K562 (cell line): ENCODE measurements around the gene GLT8D2. TPM values are rescaled to one million over a fixed set of nuclear protein-coding genes. Genes with fewer than 3 reads are reported as not detected.
A peak's percentile ranks its signal among the peaks of the same experiment; 100 is the strongest.

Source experiments
- ADNP ChIP-seq: fragments of 200-800 bp; sonication (Bioruptor generic); IDR thresholded peaks from 2 replicates; pipeline ENCODE4 v1.6.1; 2016; ENCODE audit warnings: missing genetic modification characterization, missing compliant biosample characterization
- AFF1 ChIP-seq, 2 experiments: fragments of 450-650 bp; IDR thresholded peaks; 2 replicates each; pipeline ENCODE4 v1.6.1; 2018; ENCODE audit warnings: mild to moderate bottlenecking in 2 of 2, low read depth in 1 of 2; ENCODE audit not compliant: partially characterized antibody in 2 of 2
- CCNT2 ChIP-seq: IDR thresholded peaks from 2 replicates; pipeline ENCODE4 v1.6.1; 2011; ENCODE audit warnings: borderline replicate concordance, low read depth, mild to moderate bottlenecking, moderate library complexity, mixed read lengths, low read length; ENCODE audit not compliant: insufficient read length; ENCODE audit errors: extremely low read depth
- EP400 ChIP-seq: fragments of 450-650 bp; IDR thresholded peaks from 2 replicates; pipeline ENCODE4 v1.6.1; 2017; ENCODE audit warnings: antibody characterized with exemption, mild to moderate bottlenecking, moderate library complexity
- GABPA ChIP-seq: fragments of 200-800 bp; sonication (Bioruptor generic); conservative IDR thresholded peaks from 2 replicates; pipeline ENCODE4 v1.6.1; 2016; ENCODE audit warnings: low read depth, missing genetic modification characterization, missing compliant biosample characterization
- HDAC1 ChIP-seq, 2 experiments: fragments of 450-650 bp; IDR thresholded peaks; 2 replicates each; pipeline ENCODE4 v1.6.1; 2016 to 2017; ENCODE audit warnings: inconsistent platforms in 1 of 2, mild to moderate bottlenecking in 1 of 2, moderate library complexity in 1 of 2
- RAD51 ChIP-seq: fragments of 450-650 bp; IDR thresholded peaks from 2 replicates; pipeline ENCODE4 v1.7.1; 2016; ENCODE audit warnings: low read depth, mild to moderate bottlenecking, borderline replicate concordance
- RB1 ChIP-seq: fragments of 450-650 bp; IDR thresholded peaks from 2 replicates; pipeline ENCODE4 v1.6.1; 2017; ENCODE audit warnings: low read depth, mild to moderate bottlenecking
- SUPT5H ChIP-seq: fragments of 450-650 bp; IDR thresholded peaks from 2 replicates; pipeline ENCODE4 v1.6.1; 2016
- TARDBP ChIP-seq: fragments of 450-650 bp; IDR thresholded peaks from 2 replicates; pipeline ENCODE4 v1.6.1; 2016
- TFAM ChIP-seq: fragments of 250-450 bp; sonication (Bioruptor Pico); conservative IDR thresholded peaks from 2 replicates; pipeline ENCODE4 v1.5.0; 2021; ENCODE audit warnings: mild to moderate bottlenecking, moderate library complexity
- ZNF143 ChIP-seq: sonication (generic); formaldehyde crosslinking; IDR thresholded peaks from 2 replicates; pipeline ENCODE4 v1.9.0; 2022; ENCODE audit warnings: mild to moderate bottlenecking, missing genetic modification reagents
- ZNF224 ChIP-seq: sonication (generic); formaldehyde crosslinking; IDR thresholded peaks from 2 replicates; pipeline ENCODE4 v1.8.0; 2022; ENCODE audit warnings: mild to moderate bottlenecking, missing genetic modification reagents
- ZNF75A ChIP-seq: fragments of 450-650 bp; formaldehyde crosslinking; IDR thresholded peaks from 2 replicates; pipeline ENCODE4 v1.4.0; 2020; ENCODE audit warnings: mild to moderate bottlenecking
- polyA plus RNA-seq, 8 experiments: library from polyadenylated mRNA; depleted of rRNA in 4 of 8; stranded (reverse) in 5 of 8; unstranded in 3 of 8; fragments of >200 nt; fragmentation: Nextera tagmentation in 2 of 8; fragmentation: Illumina TruSeq in 1 of 8; extraction: Ambion mirVana in 2 of 8; extraction: Trizol in 1 of 8; gene quantifications; 2 replicates each; pipeline versions ENCODE4 v1.2.1 to v1.2.3, GENCODE V29; 2011 to 2014; ENCODE audit warnings: inconsistent platforms in 1 of 8, missing spikeins in 1 of 8
- total RNA-seq, 7 experiments: library from RNA; depleted of rRNA in 6 of 7; stranded (reverse); fragments of >200 nt in 6 of 7; fragmentation: Illumina TruSeq in 2 of 7; extraction: Trizol in 2 of 7; gene quantifications; 2 replicates each; pipeline versions ENCODE4 v1.2.1 to v1.2.3, GENCODE V29; 2011 to 2021; ENCODE audit warnings: low replicate concordance in 1 of 7
- TF ChIP-seq, protein P1 (sequence below), 2 experiments: fragments of 450-650 bp in 1 of 2; IDR thresholded peaks; 2 replicates each; pipeline ENCODE4 v1.6.1; 2011 to 2017; ENCODE audit warnings: low read depth in 2 of 2, antibody characterized with exemption in 1 of 2, borderline replicate concordance in 1 of 2, low read length in 1 of 2, mild to moderate bottlenecking in 1 of 2, mixed read lengths in 1 of 2; ENCODE audit not compliant: control insufficient read depth in 1 of 2
- TF ChIP-seq, protein P2 (sequence below): fragments of 450-650 bp; formaldehyde crosslinking; IDR thresholded peaks from 2 replicates; pipeline ENCODE4 v1.4.0; 2020; ENCODE audit warnings: mild to moderate bottlenecking, mixed read lengths

GLT8D2 gene
- total and polyA plus RNA-seq, 9 of the 15 experiments (the other 6 are each of a cell fraction or from before 2014, with no cell fraction given): 0.18 to 0.27 (median 0.18) TPM; not detected in 6

- TF ChIP-seq AFF1 (IDR thresholded peaks at IDR 0.05; ENCODE audit: low read depth in 1 of 2, partially characterized antibody in 2 of 2) (peak in 1 of 2 experiments; percentile 79), TARDBP (no peak), RAD51 (peak; percentile 96), TFAM (CRISPR knock-in tag) (no peak), SUPT5H (peak; percentile 69), ADNP (tag) (no peak), CCNT2 (peak; percentile 88), ZNF143 (CRISPR knock-in tag) (peak; percentile 86), ZNF75A (no peak), HDAC1 (IDR thresholded peaks at IDR 0.05) (peak; percentile 83 to 100; a peak in 3 of 4 replicates), ZNF224 (CRISPR knock-in tag) (no peak), EP400 (peak; percentile 79), GABPA (peak; percentile 40; the same call in 1 of the 2 replicates), RB1 (peak; percentile 82)
- TF ChIP-seq, protein P1, sequence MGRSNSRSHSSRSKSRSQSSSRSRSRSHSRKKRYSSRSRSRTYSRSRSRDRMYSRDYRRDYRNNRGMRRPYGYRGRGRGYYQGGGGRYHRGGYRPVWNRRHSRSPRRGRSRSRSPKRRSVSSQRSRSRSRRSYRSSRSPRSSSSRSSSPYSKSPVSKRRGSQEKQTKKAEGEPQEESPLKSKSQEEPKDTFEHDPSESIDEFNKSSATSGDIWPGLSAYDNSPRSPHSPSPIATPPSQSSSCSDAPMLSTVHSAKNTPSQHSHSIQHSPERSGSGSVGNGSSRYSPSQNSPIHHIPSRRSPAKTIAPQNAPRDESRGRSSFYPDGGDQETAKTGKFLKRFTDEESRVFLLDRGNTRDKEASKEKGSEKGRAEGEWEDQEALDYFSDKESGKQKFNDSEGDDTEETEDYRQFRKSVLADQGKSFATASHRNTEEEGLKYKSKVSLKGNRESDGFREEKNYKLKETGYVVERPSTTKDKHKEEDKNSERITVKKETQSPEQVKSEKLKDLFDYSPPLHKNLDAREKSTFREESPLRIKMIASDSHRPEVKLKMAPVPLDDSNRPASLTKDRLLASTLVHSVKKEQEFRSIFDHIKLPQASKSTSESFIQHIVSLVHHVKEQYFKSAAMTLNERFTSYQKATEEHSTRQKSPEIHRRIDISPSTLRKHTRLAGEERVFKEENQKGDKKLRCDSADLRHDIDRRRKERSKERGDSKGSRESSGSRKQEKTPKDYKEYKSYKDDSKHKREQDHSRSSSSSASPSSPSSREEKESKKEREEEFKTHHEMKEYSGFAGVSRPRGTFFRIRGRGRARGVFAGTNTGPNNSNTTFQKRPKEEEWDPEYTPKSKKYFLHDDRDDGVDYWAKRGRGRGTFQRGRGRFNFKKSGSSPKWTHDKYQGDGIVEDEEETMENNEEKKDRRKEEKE (IDR thresholded peaks at IDR 0.05; ENCODE audit: borderline replicate concordance in 1 of 2, control insufficient read depth in 1 of 2, low read depth in 2 of 2, low read length in 1 of 2): no peak
- TF ChIP-seq, protein P2, sequence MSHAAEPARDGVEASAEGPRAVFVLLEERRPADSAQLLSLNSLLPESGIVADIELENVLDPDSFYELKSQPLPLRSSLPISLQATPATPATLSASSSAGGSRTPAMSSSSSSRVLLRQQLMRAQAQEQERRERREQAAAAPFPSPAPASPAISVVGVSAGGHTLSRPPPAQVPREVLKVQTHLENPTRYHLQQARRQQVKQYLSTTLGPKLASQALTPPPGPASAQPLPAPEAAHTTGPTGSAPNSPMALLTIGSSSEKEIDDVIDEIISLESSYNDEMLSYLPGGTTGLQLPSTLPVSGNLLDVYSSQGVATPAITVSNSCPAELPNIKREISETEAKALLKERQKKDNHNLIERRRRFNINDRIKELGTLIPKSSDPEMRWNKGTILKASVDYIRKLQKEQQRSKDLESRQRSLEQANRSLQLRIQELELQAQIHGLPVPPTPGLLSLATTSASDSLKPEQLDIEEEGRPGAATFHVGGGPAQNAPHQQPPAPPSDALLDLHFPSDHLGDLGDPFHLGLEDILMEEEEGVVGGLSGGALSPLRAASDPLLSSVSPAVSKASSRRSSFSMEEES (CRISPR knock-in tag): peak; percentile 95
These were observed 14.2 kb upstream of the GLT8D2 start, which contains the start of gene HCFC2 (continued) for GRCh38 chr12:104064031-104064841.
